BLaER1 treated with 17β-estradiol and CSF1 and Interleukin-3, amounts not matched to agents 10 nM and 100 nM (cell line): ENCODE data around the gene VRTN.
"Not testable (repeated sequence)": the region's sequence is repeated elsewhere in the genome, so short reads cannot be mapped to it uniquely, and the experiment has no call there.

ENCODE experiments used
- H3K27ac ChIP-seq, 11 experiments: shearing (Covaris generic); formaldehyde crosslinking; 2 replicates each; pipeline ENCODE4 v1.8.1; 2022
- H3K27me3 ChIP-seq, 11 experiments: shearing (Covaris generic); formaldehyde crosslinking; 2 replicates each; pipeline ENCODE4 v1.8.1; 2022
- H3K36me3 ChIP-seq, 11 experiments: shearing (Covaris generic); formaldehyde crosslinking; 2 replicates each; pipeline ENCODE4 v1.8.1; 2022
- H3K4me1 ChIP-seq, 10 experiments: shearing (Covaris generic); formaldehyde crosslinking; 2 replicates each; pipeline ENCODE4 v1.8.1; 2022
- H3K4me2 ChIP-seq, 11 experiments: shearing (Covaris generic); formaldehyde crosslinking; 2 replicates each; pipeline ENCODE4 v1.8.1; 2022
- H3K4me3 ChIP-seq, 10 experiments: shearing (Covaris generic); formaldehyde crosslinking; 2 replicates each; pipeline ENCODE4 v1.8.1; 2022
- H3K9ac ChIP-seq, 11 experiments: shearing (Covaris generic); formaldehyde crosslinking; 2 replicates each; pipeline ENCODE4 v1.8.1; 2022
- H3K9me3 ChIP-seq, 11 experiments: shearing (Covaris generic); formaldehyde crosslinking; replicated peaks in 1 of 11; 2 replicates each; pipeline ENCODE4 v1.8.1; 2022
- H4K20me1 ChIP-seq, 11 experiments: shearing (Covaris generic); formaldehyde crosslinking; 2 replicates each; pipeline ENCODE4 v1.8.1; 2022
- Cebpa-rat ChIP-seq, 11 experiments: shearing (Covaris generic); IDR thresholded peaks; 2 replicates each; pipeline ENCODE4 v1.8.1; 2022

Gene VRTN

DNA sequence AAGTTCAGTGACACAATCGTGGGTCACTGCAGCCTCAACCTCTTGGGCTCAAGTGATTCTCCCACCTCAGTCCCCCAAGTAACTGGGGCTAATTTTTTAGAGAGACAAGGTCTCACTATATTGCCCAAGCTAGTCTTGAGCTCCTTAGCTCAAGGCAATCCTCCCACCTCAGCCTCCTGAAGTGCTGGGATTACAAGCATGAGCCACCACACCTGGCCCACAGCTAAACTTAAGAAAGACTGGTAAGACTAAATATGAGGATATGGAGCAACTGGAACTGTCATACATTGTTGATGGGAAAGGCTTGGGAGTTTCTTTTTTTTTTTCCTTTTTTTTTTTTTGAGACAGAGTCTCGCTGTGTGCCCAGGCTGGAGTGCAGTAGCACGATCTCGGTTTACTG lies 34.0 kb downstream of the VRTN start:
- Histone ChIP-seq H3K27me3 (no peaks in the 10 kb centered on the region), H3K9me3 (no peaks in the 10 kb centered on the region), H3K4me3 (no peak overlapping the region), H3K9ac (no peak overlapping the region), H3K36me3 (no peaks in the 10 kb centered on the region), H3K4me1 (no peaks in the 10 kb centered on the region), H3K27ac (no peak overlapping the region), H4K20me1 (no peaks in the 10 kb centered on the region), H3K4me2 (no peak overlapping the region)
- TF ChIP-seq Cebpa-rat (IDR thresholded peaks at IDR 0.05) = no peak

DNA sequence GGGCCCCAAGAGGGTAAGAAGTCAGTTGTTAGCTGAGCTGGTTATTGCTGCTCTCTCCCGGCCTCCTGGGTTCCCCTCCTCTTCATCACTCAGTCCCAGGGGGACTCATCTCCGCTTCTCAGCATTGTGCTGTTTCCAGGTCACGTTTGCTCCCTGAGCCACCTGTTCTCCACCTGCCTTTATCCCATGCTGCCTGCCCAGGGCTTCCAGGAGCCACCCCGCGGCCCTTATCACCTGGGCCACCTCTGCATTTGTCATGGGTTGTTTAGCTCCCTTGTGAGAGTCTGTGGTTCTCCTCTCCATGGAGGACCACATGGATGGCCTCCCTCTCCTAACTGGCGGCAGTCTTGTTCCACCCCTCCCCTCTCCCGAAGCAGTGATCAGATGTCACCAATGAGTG lies 41.7 kb downstream of the VRTN start:
- TF ChIP-seq Cebpa-rat (IDR thresholded peaks at IDR 0.05) = no peak
- H4K20me1 ChIP-seq = no peaks in the 10 kb centered on the region
- H3K27me3 ChIP-seq = no peaks in the 10 kb centered on the region
- H3K4me2 ChIP-seq = peak overlapping the region in 10 of 11 experiments; percentile 11 to 86 (median 68); a peak in 20 of 22 replicates
- H3K36me3 ChIP-seq = no peaks in the 10 kb centered on the region
- peak overlapping the region in 2 of 11 experiments; percentile 1 to 26; a peak in 2 of 22 replicates for H3K9ac ChIP-seq
- H3K4me3 ChIP-seq = no peak overlapping the region
- no peaks in the 10 kb centered on the region for H3K9me3 ChIP-seq
- peaks cover 0 to 31% (median 21%) of the 10 kb centered on the region in 10 experiments; a peak in 17 of 20 replicates for H3K4me1 ChIP-seq
- H3K27ac ChIP-seq = no peak overlapping the region

DNA sequence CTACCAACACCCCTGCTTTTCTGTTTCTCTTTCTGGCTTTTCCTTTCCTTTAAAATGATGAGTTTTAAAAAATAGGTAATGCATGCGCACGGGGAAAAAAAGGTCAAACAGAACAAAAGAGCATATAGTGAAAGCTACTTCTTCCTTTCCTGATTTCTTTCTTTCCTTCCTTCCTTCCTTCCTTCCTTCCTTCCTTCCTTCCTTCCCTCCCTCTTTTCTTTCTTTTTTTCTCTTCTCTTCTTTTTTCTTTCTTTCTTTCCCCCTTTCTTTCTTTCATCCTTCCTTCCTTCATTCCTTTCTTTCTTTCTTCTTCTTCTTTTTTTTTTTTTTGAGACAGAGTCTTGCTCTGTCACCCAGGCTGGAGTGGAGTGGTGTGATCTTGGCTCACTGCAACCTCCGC lies 42.2 kb downstream of the VRTN start:
- not testable (repeated sequence) for H3K4me3 ChIP-seq, H3K9me3 ChIP-seq, H4K20me1 ChIP-seq, H3K36me3 ChIP-seq, H3K27ac ChIP-seq, H3K27me3 ChIP-seq, H3K9ac ChIP-seq
- H3K4me2 ChIP-seq = peak overlapping the region in 9 of 11 experiments; percentile 43 to 86 (median 73); a peak in 17 of 22 replicates
- peaks cover 0 to 31% (median 21%) of the 10 kb centered on the region in 10 experiments; a peak in 17 of 20 replicates for H3K4me1 ChIP-seq

DNA sequence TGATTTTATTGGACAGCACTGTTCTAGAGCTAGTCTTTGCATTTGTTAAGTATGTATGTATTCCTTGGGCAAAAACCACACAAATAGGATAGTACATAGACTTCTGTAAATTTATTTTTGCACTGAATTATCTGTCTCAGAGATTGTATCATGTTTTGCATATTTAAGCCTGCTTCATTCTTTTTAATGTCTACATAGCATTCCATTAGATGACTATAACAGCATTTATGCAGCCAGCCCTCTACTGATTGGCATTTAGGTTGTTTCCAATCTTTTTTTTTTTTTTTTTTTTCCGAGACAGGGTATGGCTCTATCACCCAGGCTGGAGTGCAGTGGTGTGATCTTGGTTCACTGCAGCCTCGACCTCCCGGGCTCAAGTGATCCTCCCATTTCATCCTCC lies 43.2 kb downstream of the VRTN start:
- Histone ChIP-seq H3K4me2 (no peak overlapping the region), H3K4me1 (peaks cover 0 to 31% (median 21%) of the 10 kb centered on the region in 10 experiments; a peak in 17 of 20 replicates), H3K9me3 (no peaks in the 10 kb centered on the region), H3K4me3 (no peak overlapping the region), H3K36me3 (no peaks in the 10 kb centered on the region), H4K20me1 (no peaks in the 10 kb centered on the region), H3K27ac (no peak overlapping the region), H3K9ac (no peak overlapping the region), H3K27me3 (no peaks in the 10 kb centered on the region)
- no peak for TF ChIP-seq Cebpa-rat (IDR thresholded peaks at IDR 0.05)

DNA sequence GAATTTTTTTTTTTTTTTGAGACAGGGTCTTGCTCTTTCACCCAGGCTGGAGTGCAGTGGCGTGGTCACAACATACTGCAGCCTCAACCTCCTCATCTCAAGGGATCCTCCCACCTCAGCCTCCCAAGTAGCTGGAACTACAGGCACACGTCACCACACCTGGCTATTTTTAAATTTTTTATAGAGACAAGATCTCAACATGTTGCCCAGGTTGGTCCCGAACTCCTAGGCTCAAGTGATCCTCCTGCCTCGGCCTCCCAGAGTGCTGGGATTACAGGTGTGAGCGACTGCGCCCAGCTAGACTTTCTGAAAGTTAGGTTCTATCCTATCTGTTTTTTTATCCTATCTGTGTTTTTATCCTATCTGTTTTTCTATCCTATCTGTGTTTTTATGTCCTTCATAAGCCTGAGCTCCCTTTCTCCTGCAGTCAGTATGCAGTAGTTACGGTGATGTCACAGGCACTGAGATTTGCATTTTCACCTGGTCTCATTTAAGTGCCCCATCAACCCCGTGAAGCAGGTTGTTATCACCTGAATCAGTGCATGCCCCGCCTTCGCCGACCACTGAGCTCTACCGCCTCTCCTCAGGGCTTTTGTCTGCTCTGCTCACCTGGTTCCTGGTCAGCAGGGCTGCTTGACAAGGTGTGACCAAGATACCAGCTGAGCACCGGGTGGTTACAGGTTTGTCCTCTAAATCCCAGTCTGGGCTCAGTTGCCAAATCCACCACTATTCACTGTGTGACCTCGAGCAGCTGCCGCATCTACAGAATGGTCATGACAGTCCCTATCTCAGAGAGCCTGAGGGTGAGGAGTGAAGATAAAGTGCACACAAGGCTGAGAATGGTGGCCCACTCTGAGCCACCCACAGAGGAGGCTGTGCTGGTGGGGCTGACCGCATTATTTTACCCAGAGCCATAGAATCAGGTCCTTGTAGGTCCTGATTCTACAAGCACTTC lies 44.6 kb downstream of the VRTN start:
- H3K27ac ChIP-seq = no peak overlapping the region
- no peak for TF ChIP-seq Cebpa-rat (IDR thresholded peaks at IDR 0.05)
- H3K36me3 ChIP-seq = no peaks in the 10 kb centered on the region
- H3K4me3 ChIP-seq = no peak overlapping the region
- no peak overlapping the region; a peak in 2 of 22 replicates for H3K4me2 ChIP-seq
- H3K4me1 ChIP-seq = peaks cover 0 to 31% (median 21%) of the 10 kb centered on the region in 10 experiments; a peak in 17 of 20 replicates
- no peak overlapping the region for H3K9ac ChIP-seq
- H4K20me1 ChIP-seq = no peaks in the 10 kb centered on the region
- H3K27me3 ChIP-seq = no peaks in the 10 kb centered on the region
- no peaks in the 10 kb centered on the region for H3K9me3 ChIP-seq

DNA sequence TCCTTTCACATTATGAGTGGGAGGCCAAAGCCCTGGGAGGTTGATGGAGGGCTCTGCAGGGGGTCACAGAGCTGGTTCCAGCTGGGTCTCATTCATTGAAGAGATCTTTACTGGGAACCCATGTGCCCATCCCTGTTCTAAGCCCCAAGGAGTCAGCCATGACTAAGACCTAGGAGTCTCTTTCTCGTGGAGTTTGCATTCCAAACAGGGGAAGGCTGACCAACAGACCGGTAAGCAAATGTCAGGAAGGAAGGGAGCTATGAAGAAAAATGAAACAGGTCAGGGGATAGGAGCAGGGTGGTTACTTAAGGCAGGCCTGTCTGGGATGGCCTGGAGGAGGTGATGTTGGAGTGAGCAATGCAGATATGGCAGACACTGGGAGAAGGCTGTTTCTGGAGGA lies 46.3 kb downstream of the VRTN start:
- Histone ChIP-seq H3K4me2 (no peak overlapping the region), H3K4me1 (peaks cover 0 to 25% (median 15%) of the 10 kb centered on the region in 10 experiments; a peak in 16 of 20 replicates), H3K9me3 (no peaks in the 10 kb centered on the region), H4K20me1 (no peaks in the 10 kb centered on the region), H3K27ac (no peak overlapping the region), H3K4me3 (no peak overlapping the region), H3K9ac (no peak overlapping the region), H3K36me3 (no peaks in the 10 kb centered on the region), H3K27me3 (no peaks in the 10 kb centered on the region)
- no peak for TF ChIP-seq Cebpa-rat (IDR thresholded peaks at IDR 0.05)

DNA sequence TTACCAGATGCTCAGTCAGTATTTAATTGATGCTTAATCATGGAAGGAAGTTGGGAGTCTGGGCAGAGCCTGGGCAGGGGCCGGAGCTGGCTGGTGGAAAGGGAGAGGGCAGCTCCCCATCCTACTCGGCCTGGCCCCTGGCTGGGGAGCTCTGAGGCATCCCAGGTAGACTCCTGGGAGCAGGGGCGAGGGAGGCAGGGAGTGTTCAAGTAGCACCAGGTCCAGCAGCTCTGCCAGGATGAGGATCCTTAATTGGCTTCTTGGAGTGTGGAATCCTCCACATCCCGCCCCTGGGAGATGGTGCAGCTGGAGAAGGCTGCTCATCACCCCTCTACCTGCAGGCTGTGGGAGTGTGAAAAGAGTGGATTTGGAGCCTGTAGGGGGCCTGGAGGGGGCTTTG lies 46.8 kb downstream of the VRTN start:
- H3K4me1 ChIP-seq = peaks cover 0 to 25% (median 15%) of the 10 kb centered on the region in 10 experiments; a peak in 16 of 20 replicates
- H3K9ac ChIP-seq = no peak overlapping the region
- H4K20me1 ChIP-seq = no peaks in the 10 kb centered on the region
- TF ChIP-seq Cebpa-rat (IDR thresholded peaks at IDR 0.05) = no peak
- no peaks in the 10 kb centered on the region for H3K27me3 ChIP-seq
- no peak overlapping the region for H3K4me2 ChIP-seq
- H3K9me3 ChIP-seq = no peaks in the 10 kb centered on the region
- no peak overlapping the region for H3K27ac ChIP-seq
- no peaks in the 10 kb centered on the region for H3K36me3 ChIP-seq
- no peak overlapping the region for H3K4me3 ChIP-seq

DNA sequence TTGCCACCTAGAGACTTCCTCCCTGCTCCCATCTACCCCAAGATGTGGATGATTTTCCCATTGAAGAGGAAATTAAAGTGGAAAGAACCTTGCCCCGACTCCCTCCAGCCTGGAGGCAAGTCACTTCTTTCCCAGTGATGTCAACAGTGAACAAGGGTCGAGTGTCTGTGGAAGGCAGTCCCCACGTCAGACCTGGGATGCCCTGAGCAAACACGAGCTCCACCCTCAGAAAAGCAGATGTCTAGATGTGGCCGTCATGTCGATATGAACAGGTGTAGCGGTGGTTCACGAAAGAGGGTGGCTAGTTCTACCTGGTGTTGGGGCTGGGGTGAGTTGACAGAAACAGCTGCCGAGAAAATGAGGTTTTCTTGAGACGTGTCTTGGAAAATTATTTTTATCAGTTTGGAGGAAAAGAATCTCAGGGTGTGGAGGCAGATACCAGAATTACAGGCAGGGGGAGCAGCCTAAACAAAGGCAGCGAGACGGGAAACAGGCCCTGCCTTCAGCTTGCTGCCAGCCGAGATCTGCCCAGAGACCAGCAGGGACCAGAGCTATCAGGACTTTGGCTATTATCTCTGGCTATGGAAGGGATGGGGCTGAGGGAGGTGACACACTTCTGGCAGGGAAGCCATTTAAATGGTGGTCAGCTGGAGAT lies 51.9 kb downstream of the VRTN start:
- Histone ChIP-seq H3K9me3 (no peaks in the 10 kb centered on the region), H3K27ac (peak overlapping the region in 8 of 11 experiments; percentile 78 to 93 (median 88); a peak in 12 of 22 replicates), H3K27me3 (no peaks in the 10 kb centered on the region), H4K20me1 (no peaks in the 10 kb centered on the region), H3K9ac (peak overlapping the region in 3 of 11 experiments; percentile 81 to 86 (median 82); a peak in 4 of 22 replicates), H3K4me1 (peaks cover 34 to 64% (median 58%) of the 10 kb centered on the region in 10 experiments), H3K4me2 (peak overlapping the region in 10 of 11 experiments; percentile 96 to 100 (median 98); a peak in 17 of 22 replicates), H3K36me3 (no peaks in the 10 kb centered on the region), H3K4me3 (no peak overlapping the region)
- no peak for TF ChIP-seq Cebpa-rat (IDR thresholded peaks at IDR 0.05)

DNA sequence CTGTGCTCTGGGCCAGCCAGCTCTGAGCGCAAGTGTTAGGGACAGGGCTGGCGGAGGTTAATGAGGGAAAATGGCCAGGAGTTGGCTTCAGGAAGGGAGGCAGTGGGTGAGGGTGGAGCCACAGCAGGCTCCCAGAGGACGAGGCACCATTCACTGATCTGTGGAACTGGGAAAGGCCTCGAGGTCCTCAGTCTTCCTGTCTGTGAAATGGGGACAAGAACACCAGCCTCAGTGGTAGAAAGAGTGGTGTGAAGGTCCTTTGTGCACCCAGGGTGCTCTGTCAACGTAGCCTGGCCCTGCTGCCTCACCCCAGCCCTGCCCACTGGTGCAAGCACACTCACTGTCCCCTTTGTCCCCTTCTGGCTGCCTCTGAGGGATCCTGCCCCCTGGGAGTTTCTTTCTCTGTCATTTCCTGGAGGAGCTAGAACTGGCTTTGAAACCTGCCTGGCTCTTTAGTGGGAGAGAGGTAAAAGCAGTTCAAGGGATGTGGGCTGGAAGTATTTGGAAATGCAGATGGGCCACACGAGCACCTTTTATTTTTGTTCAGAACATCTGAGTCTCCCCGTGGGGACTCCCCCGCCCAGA lies 52.7 kb downstream of the VRTN start:
- Histone ChIP-seq H3K4me3 (peak overlapping the region; percentile 27 to 66 (median 54); a peak in 18 of 20 replicates), H3K27me3 (no peaks in the 10 kb centered on the region), H3K27ac (peak overlapping the region; percentile 78 to 93 (median 87)), H3K9me3 (no peaks in the 10 kb centered on the region), H3K4me2 (peak overlapping the region; percentile 96 to 100 (median 98)), H3K9ac (peak overlapping the region; percentile 69 to 86 (median 79)), H3K4me1 (peaks cover 34 to 72% (median 67%) of the 10 kb centered on the region in 10 experiments), H4K20me1 (no peaks in the 10 kb centered on the region), H3K36me3 (no peaks in the 10 kb centered on the region)
- no peak for TF ChIP-seq Cebpa-rat (IDR thresholded peaks at IDR 0.05)
